GM08714 (cell line): ENCODE measurements around the gene PIAS3.

Experiments
- H3K4me3 ChIP-seq: fragments of 200-500 bp; sonication (Bioruptor generic); 2 replicates; pipeline ENCODE4 v1.5.1; 2014; ENCODE audit warnings: mild to moderate bottlenecking, low read length, inconsistent platforms
- ZNF274 ChIP-seq: IDR thresholded peaks from 2 replicates; pipeline ENCODE4 v1.6.1; 2012; ENCODE audit warnings: mild to moderate bottlenecking, low read depth, low read length

The PIAS3 gene

DNA sequence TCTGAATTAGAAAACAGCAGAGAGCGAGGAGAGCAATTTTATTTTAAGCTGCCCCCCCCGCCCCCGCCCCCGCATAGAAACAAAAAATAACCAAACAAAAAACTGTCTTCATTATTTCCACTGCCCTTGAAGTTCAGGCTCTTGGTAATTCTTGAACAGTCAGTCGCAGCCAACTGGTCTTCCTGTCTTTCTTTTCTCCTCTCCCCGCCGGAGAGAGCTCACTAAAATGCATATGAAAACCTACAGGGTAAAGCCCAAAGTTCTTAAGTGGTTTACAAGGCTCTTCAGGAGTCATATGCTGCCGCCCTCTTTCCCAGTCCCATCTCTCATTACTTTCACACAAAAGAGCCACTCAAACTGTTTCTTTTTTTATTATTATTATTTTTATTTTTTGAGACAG, 27.9 kb upstream of the PIAS3 start:
- no peak for TF ChIP-seq ZNF274
- no peak overlapping the region for H3K4me3 ChIP-seq

GRCh38 chr1:145886390-145886789, 27.5 kb upstream of the PIAS3 start:
- no peak for TF ChIP-seq ZNF274
- no peak overlapping the region; the same call in 1 of the 2 replicates for H3K4me3 ChIP-seq

GRCh38 chr1:145885738-145886287, 26.9 kb upstream of the PIAS3 start, which contains the start of gene ANKRD35:
ANKRD35 (minus strand) TSS chr1:145885866; CDS start chr1:145885758, 108 bp downstream.
- TF ChIP-seq ZNF274 = no peak
- H3K4me3 ChIP-seq = peak within 1 kb of the TSS; percentile 57; the same call in 1 of the 2 replicates

GRCh38 chr1:145884675-145885074, 25.8 kb upstream of the PIAS3 start:
- no peak for TF ChIP-seq ZNF274
- no peak overlapping the region for H3K4me3 ChIP-seq

DNA sequence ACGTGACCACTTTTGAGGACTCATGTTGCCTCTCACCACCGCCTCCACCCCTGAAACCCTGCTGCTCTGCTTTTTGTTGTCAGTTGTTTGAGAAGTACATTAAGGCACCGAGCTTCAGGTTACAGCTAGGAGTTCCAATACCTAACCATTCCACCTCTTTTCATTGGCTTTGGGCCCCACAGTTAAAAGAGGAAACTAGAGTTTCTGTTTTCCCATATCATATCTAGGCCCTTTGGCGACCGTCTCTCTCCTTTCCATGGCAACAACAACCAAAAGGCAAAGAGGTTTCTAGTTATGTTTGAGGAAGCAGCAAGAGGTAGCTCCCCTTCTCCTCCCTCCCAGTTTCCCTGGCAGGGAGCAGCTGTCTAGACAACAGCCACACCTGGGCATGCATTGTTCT, 20.9 kb upstream of the PIAS3 start:
- TF ChIP-seq ZNF274 = no peak
- H3K4me3 ChIP-seq = no peak overlapping the region

DNA sequence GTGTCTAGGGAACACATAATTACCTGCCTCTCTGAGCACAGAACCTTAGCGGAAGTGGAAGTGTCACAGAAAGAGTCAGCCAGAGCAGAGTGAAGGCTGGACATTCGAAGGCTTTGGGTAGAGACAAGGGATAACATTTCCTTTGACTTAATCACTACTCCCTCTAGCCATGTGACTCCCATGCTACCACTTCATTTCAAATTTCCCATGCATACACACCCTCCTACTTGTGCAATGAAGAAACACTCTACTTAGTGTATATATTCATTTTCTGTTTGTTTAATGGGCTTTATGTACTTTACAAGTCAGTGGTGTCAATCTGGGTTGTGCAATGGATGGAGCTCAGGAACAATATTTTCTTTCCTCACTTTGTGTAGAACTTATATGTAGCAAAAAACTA, 19.8 kb upstream of the PIAS3 start:
- no peak for TF ChIP-seq ZNF274
- H3K4me3 ChIP-seq = no peak overlapping the region

DNA sequence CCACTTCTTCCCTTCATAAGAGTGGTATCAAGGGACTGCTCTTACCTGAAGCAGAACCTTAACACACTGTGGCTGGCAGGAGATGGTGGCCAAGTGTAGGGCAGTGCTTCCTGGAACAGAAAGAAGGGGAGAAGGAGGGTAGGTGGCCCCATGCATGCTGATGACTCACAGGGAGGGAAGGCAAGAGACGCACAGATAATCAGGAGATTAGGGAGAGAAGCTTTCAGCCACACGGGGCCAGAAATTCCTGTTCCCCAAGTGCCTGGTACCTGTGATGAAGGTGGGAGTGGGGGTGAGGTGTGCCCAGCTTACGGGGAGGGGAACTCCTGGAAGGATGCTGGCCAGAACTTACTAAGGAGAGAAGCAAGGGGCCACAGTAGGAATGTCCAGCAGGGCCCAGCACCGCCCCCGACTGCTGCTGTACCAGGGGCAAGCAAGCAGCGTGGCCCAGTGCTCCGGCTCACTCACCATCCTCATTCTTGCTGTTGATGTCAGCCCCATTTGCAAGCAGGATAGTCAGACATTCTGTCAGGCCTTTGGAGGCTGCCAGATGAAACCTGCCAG, 19.1 kb upstream of the PIAS3 start:
- no peak for TF ChIP-seq ZNF274
- no peak overlapping the region for H3K4me3 ChIP-seq

DNA sequence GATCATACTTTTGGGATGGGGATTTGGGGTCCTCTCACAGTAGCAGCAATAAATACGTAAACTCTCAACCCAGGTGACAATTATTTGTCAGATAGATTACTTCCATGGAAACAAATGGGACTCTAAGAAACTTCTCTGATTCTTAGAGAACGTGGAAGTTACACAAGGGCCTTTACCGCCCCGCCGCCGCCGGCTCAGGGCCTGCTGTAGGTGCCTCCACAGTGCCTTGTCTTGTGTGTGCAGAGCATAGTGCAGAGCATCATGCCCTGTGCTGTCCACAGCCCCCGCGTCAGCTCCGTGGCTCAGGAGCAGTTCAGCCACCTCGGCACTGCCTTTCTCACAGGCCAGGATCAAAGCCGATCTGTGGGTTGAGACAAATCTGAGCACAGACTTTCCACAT, 15.8 kb upstream of the PIAS3 start:
- no peak for TF ChIP-seq ZNF274
- H3K4me3 ChIP-seq = no peak overlapping the region

DNA sequence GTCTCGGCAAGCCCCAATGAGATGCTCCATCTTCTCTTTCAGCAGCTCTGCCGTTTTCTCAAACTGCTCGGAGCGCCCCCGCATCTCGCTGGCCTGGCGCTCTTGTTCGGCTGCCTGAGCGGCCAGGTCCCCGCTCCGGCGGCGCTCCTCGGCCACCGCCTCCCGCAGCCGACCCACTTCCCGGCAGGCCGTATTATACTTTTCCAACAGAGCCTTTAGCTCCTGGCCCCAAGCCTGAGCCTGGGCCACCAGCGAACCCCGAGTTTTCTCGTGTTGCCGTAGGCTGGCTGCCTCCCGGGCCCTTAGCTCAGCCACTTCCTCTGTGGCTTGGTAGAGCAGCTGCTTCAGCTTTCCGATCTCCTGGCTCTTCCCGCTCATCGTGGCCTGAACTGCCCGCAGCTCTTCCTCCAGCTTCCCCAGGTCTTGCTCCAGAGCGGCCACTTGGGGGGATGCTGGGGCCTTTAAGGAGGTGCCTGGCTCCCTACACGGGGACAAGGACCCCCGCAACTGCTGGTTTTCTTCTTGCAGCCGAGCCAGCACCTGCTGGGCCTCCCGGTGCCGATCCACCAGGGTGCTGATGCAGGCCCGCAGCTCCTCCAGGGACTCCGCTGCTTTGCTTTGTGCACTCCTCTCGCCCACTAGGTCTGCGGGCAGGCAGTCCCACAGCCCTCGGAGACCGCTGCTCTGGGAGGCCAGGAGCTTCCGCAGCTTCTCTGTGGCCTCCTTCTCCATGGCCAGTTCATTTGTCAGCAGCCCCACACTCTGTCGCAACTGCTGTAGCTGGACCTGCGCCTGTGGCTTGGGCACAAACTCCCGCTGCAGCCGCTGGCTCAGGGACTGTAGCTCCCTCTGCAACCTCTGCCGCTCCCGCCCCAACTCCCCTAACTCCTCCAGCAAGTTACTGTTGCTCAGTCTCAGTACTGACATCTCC, 13.4 kb upstream of the PIAS3 start:
- TF ChIP-seq ZNF274 = no peak
- H3K4me3 ChIP-seq = no peak overlapping the region; the same call in 1 of the 2 replicates

GRCh38 chr1:145868232-145868631, 9.4 kb upstream of the PIAS3 start:
- H3K4me3 ChIP-seq = no peak overlapping the region
- TF ChIP-seq ZNF274 = no peak

DNA sequence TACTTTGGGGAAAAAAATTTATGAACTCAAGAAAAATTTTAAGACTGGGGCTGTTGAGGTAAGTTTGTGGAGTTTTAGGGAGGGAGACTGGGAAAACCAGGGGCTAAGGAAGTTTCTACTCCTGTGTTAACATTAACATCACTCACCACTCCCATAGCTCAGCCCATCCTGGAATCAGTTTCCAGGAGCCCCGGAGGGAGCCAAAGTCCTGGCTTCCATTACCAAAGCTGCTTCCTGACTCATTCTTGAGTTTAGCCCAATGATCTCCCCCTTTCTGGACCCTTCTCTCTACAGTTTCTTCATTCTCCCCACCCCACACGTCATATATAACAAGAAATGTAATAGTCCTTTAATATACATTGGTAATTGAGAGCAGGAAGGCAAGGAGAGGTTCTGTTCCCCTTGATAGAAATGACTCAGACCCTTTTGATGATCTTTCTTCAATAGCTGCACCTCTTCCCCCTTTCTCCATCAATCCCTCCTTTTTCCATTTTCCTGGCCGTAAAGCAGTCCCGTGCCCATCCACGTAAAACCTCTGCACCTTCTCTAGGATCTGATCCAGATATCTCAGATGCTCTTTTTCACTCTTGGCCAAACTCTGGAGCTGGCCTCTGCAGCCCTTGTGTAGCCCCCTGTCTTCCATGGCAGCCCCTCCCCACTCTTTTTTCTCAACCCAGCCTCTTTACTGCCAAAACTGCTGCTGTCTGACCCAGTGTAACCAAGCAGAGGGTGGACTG, 4.6 kb upstream of the PIAS3 start:
- no peak overlapping the region for H3K4me3 ChIP-seq
- TF ChIP-seq ZNF274 = no peak

- TF ChIP-seq ZNF274 = no peak
- H3K4me3 ChIP-seq = peak overlapping the region; percentile 80
These were observed 676 bp upstream of the PIAS3 start for GRCh38 chr1:145859491-145860023.

DNA sequence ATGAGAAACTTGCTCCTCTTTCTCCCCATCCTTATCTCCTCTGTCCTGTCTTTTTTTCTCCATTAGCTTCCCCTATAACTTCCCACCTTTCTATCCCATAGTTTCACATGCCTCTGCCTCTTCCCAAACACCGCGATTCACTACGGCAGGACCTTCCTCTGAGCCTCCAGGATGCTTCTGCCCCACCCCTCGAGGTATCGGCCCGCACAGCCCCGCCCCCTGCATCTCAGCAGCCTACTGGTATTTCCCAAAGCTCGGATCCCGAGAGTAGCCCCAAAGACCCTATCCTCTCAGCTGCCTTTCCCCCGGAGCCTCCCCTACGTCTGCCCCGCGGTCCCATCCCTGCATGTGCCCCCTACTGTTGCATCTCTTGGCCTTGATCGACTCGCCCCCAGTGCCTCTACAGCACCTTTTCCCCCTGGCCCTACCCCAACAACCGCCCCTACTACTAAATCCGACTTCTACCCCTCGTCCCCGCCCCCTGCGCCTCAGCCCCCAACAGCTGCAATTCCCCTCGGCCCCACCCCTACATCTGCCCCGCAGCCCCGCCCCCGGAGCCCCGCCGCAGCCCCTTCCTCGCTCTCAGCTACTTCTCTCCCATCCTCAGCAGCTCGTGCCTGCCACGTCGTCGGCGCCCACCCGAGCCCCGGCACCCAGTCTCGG, 512 bp downstream of the PIAS3 start:
- TF ChIP-seq ZNF274 = no peak
- peak overlapping the region; percentile 75 for H3K4me3 ChIP-seq
